HTR-8/SVneo (cell line): ENCODE results near the gene ALS2CL.
"Not testable (repeated sequence)": the region's sequence is repeated elsewhere in the genome, so short reads cannot be mapped to it uniquely, and the experiment has no call there.

Experiments
- DNase-seq: peaks from one replicate; pipeline ENCODE4 v3.0.0; 2011; ENCODE audit warnings: low spot score, mixed read lengths; ENCODE audit not compliant: insufficient read length
- FAIRE-seq: peaks from 2 replicates; lab custom pipeline; 2011; peaks lifted over from hg19 to GRCh38; lab: Jason Lieb, UNC

The ALS2CL gene, protein sequence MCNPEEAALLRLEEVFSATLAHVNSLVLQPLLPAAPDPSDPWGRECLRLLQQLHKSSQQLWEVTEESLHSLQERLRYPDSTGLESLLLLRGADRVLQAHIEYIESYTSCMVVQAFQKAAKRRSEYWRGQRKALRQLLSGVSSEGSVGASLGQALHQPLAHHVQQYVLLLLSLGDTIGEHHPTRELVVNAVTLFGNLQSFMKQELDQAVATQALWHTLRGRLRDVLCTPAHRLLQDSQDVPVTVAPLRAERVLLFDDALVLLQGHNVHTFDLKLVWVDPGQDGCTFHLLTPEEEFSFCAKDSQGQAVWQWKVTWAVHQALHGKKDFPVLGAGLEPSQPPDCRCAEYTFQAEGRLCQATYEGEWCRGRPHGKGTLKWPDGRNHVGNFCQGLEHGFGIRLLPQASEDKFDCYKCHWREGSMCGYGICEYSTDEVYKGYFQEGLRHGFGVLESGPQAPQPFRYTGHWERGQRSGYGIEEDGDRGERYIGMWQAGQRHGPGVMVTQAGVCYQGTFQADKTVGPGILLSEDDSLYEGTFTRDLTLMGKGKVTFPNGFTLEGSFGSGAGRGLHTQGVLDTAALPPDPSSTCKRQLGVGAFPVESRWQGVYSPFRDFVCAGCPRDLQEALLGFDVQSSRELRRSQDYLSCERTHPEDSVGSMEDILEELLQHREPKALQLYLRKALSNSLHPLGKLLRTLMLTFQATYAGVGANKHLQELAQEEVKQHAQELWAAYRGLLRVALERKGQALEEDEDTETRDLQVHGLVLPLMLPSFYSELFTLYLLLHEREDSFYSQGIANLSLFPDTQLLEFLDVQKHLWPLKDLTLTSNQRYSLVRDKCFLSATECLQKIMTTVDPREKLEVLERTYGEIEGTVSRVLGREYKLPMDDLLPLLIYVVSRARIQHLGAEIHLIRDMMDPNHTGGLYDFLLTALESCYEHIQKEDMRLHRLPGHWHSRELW

DNA sequence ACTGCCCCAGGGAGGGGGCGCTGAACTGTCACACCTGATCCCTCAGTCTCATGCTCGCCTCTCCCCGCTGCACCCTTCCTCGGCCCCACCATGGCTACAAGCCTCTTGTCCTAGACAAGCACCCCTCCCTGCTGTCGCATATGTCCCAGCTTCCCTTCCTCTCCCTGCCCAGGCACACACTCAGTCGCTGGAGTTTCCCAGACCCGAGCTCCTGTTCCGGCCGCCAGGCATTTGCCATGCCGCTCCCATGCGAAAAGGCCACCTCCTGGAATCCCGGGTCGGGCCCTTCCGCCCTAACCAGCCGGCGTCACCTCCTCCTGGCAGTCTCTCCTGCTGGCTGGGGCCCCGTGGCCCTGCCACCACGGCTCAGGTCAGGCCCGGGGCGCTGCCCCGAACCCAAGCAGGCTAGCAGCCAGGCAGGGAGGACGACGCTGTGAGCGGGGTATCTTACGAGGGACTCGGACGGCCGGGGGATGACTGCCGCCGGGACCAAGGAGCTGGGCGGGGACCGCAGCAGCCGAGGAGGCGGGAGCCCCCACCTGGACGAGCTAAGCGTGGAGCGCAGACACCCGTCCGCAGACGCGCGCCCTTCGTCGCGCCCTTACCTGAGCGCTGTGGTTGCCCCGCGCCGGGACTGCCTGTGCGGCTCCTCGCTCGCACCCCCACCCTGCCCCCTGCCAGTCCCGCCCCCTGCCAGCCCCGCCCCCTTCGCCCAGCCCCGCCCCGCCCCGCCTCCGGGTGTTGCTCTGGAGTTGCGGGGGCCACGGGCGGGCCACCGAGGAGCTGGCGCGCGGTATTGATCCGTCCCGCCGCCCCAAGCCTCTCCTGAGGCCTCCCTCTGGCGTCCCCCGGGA, at the start of gene ALS2CL:
TSS of gene ALS2CL (minus strand) at position 642 of the 854 bp plus-strand sequence. CDS start 4,239 bp downstream, outside the sequence.
- FAIRE-seq (peak; percentile 44), DNase-seq (peak; percentile 53)

DNA sequence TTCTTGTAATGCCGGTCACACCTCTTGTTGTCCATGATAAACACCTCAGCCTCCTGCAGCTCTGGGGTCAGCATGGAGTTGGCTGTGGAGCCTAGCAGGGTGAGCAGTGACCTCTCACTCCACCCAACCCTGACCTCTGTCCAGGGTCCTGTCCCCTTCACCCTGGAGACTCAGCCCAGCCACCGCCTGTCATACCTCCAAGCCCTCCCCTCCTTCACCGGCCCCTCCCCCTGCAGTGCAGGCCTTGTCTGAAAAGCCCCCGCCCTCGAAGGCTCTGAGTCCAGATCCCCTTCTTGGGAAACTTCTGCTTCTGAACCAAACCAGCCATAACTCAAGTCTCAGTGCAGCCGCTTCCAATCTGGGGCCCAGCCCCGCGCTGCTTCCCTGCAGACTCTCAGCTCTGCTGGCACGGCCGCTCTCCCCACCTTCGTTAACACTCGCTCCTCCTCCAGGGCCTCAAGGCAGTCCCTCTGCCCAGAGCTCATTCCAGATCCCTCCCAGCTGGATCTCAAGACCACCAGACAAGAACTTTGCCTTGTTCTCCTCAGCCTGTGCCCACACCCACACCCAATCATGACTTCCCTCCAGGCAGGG, 49.6 kb upstream of the ALS2CL start:
- FAIRE-seq (no peak), DNase-seq (no peak)

DNA sequence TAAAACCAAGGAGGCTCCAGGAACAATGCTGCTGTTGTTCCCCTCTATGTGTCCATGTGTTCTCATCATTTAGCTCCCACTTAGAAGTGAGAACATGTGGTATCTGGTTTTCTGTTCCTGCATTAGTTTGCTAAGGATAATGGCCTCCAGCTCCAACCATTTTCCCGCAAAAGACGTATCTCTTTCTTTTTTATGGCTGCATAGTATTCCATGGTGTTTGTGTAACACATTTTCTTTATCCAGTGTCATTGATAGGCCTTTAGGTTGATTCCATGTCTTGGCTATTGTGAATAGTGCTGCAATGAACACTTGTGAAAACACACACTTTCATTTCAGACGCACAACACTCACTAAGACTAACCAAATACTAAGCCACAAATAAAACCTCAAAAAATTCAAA, 46.1 kb upstream of the ALS2CL start:
- FAIRE-seq = not testable (repeated sequence)

DNA sequence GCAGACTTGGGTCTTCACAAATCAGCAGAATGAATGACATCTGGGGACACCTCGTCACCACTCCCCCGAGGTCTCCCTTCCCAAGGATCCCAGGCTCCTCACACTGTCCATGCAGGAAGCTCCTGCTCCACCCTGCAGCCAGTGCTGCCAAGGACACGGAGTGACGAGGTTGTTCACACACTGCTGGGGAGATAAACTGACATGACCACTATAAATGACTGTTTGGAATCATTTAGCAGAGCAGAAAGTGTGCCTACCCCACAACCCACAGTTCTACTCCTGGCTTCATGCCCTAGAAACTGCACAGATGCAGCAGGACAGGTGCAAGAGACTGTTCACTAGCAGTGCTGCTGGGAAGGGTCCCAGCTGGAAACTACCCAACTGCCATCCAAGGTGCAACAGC, 43.9 kb upstream of the ALS2CL start:
- DNase-seq = no peak
- FAIRE-seq = no peak

More for the DNA sequence above, 46.1 kb upstream of the ALS2CL start:
- not testable (repeated sequence) for DNase-seq

DNA sequence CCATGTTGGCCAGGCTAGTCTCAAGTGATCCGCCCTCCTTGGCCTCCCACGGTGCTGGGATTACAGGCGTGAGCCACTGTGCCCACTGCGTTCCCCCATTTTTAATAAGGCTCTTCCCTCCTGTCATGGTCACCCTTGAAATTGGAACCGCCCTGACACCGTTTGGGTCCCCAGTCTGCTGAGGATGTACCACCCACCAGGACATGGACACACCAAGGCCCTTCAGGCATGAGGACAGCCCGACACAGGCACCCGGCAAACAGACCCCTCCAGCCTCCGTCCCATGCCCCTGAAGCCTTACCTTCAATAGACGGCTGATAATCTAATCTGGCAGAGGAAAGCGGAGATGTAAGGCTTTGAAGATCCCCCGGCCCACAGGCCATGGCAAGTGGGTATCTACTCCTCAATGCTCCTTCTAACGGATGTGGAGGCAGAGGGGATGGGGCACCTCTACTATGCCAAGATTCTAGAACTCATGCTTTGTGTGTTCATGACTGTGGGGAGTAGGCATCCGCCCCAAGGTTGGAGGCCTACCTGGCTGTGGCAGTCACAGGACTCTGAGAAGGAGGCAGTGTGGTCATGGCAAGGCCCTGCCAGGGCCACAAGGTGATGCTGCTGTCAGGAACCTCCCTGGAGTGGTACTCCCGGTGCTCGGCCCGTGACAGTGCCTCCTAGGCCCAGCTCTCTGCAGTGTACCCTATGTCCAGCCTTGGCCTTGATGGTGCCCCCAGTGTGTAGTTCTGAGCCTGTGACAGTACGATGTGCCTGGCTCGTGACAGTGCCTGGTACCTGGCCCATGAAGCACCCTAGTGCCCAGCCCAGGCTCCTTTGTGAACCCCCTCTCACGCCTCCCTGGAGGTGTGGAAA, 42.8 kb upstream of the ALS2CL start:
- FAIRE-seq = no peak
- DNase-seq = no peak

DNA sequence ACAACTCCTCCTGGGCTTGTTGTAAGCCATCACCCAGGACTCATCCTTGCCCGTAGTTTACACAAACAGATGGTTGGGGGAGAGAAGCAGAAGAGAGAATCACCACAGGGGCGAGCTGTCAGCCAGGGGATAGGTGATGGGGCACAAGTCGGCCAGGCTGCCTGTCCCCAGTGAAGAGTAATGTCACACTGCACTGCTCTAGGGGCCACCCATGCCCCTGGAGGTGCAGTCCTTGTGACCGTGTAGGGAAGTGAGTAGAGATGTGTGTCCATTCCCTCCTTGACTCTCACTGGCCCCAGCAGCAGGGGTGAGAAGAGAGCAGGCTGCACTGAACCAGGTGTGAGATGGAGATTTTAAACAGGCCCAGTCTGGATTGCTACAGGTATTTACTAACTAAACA, 41.3 kb upstream of the ALS2CL start:
- no peak for DNase-seq
- FAIRE-seq = no peak

DNA sequence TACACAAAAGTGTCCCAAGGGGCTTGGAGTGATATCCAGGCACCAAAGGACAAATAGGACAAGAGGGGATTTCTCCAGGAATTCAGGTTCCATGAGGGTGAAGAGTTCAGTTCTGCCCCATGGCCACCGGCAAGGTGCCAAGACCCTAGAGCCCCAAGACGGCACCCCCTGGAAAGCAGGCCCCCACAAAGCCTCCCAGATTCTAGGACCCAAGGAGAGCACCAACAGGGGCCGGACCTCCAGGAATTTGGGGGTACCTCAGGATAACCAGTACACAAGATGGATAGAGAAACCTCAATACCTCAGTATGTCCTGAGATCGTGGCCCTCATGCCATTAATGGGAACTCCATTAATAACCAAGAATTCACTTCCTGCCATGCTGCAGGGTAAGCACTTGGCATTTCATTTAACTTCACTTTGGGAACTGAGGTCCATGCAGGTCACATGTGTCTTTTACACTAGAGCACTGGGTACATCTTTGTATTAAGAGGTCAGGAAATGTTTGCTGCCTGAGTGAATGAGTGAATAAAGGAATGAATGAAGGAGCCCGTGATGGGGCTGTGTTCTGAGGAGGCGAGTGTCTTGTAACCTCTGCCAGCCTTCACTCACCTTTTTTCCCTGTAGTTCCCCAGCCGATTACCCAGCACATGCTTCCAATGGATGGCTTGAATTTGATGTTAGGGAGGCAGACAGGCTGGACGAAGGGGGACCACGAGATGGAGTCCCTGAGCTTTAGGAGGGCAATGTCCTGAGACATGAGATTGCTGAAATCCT, 39.7 kb upstream of the ALS2CL start:
- DNase-seq (peak; percentile 32), FAIRE-seq (no peak)

DNA sequence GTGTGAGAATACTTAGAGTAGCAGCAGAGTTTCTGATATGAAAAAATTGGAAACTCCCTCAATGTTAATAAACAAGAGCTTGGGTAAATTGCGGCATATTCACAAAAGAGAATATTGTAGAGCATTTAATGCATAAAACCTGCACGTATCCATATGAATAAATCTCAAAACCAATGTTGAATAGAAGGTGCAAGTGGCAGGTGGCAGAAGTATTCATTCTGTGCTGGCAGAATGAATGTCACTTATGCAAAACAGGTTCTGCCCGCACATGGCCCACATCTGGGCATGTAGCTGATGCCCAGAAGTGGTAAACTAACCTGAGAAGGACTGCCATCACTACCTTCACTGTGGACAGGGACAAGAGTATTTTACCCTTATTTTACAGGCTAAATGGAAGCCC, 38.3 kb upstream of the ALS2CL start:
- DNase-seq (no peak), FAIRE-seq (no peak)

DNA sequence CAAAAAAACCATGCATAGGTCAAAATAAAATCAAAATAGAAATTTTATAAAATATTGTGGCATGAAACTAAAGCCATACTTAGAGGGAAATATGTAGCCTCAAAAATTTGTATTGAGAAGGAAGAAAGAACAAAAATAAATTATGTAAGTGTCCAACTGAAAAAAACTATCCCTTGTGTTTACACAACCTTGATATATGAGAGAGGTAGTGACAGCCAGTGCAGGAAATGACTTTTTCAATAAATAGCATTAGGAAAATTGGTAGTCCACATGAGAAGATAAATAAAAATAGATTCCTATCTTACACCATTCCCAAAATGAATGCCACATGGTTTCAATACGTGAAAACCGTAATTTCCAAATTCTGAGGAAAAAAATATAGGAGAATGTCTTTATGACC, 37.3 kb upstream of the ALS2CL start:
- DNase-seq = no peak
- FAIRE-seq = no peak

DNA sequence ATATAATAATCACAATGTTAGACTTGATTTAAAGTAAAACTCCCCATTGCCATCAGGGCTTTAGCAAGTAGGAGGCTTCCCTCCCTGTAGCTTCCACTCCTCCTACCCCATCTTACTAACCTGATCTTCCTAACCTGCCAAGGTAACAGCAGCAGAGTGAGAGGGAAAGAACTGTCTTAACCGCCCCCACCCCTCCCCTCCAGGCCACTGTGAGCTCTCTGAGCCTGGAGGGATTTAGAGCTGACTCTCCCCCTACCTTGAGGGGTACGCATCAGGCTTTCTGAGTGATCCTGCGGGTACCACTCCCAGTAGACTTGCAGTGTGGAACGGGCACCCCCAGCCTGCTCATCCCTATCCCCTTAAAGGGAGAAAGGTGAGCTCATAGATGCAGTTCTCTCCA, 35.6 kb upstream of the ALS2CL start:
- no peak for DNase-seq
- no peak for FAIRE-seq

DNA sequence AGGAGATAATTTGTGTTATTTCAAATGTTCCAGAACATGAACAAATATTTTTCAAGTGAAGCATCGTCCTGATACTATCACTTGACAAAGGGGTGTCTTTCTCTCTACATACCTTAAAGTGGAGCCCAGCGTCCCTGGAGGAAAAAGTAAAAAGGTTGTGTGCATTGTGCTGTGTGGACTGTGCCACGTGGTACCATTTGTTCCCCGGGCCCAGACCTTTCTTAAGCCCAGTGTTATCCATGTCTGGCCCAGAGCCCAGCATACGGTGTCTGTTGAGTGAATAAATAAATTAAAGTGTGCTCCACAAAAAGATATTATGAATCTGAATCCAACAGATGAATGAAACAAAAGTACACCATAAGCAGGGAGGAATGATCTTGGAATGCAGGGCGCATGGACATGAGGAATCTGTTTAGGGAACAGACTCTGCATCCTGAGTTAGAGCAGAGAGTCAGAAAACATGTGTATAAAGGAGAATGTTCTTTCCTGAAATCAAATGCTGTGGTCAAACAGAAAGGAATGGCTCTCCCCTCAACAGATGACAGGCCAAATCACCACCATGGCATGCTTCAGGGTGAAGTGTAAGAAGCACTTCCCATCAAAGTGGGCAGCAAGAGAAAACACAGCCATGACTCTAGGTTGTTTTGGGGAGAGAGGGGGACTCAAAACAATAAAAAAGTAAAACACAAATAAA, 32.3 kb upstream of the ALS2CL start:
- no peak for DNase-seq
- no peak for FAIRE-seq

DNA sequence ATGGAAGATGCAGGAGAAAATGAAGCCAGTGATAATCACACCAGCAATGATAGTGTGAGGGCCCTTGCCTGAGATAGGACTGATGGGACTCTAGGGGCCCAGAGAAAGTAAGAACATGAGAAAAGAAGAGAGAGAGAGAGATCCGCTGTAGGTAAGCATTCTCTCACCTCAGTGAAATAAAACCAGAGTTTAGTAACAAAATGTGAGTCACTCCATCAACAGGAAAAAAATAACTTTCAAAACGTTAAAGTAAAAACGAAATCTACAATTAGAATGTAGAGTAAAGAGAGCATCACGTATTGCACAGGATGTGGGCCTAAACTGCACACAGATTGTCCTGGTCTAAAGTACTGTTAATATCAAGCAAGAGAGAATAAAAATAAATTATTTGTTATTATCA, 30.9 kb upstream of the ALS2CL start:
- DNase-seq (no peak), FAIRE-seq (no peak)

DNA sequence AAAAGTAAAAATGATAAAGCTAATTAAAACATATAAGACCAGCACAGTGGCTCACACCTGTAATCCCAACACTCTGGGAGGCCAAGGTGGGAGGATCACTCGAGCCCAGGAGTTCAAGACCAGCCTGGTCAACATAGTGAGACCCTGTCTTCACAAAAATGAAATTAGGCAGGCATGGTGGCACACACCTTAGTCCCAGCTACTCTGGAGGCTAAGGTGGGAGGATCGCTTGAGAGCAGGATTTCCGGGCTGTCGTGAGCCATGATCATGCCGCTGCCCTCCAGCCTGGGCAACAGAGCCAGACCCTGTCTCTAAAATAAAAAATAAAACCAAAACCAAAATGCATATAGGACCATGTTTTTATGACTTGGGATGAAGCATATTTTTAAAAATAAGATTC, 29.0 kb upstream of the ALS2CL start:
- DNase-seq (no peak), FAIRE-seq (no peak)

DNA sequence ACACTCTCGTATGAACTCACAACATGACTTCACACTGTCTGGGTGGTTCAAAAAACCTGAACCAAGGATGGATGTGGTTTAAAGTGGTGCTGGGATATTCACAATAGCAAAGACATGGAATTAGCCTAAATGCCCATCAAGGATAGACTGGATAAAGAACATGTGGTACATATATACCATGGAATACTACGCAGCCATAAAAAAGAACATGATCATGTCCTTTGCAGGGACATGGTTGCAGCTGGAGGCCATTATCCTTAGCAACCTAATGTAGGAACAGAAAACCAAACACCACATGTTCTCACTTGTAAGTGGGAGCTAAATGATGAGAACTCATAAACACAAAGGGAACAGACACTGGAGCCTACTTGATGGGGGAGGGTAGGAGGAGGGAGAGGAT, 27.5 kb upstream of the ALS2CL start:
- DNase-seq (no peak), FAIRE-seq (peak; percentile 74)

DNA sequence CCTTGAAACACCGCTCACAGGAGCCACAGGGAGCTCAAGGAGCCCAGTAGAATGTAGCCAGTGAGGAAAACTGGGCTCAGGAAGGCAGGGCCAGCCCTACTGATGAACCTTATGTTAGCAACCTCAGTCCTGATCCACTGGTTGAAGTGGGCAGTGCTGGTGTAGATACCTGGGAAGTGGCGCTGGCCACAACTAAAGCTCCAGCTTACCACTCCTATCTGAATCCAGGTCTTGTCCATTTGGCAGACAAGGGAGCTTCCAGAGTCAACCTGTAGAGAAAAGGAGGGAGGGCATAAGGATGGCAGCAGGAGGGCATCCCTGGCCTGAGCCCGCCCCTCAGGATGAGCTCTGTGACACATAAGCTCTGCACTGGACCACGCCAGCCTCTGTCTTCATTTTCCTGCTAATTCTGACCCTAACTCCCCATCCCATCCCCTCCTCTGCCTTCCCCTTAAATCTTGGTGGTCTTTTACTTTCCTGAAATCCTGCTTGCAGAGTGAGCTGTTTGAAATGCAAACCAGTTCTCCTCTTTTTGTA, 26.3 kb upstream of the ALS2CL start:
- DNase-seq = no peak
- no peak for FAIRE-seq

DNA sequence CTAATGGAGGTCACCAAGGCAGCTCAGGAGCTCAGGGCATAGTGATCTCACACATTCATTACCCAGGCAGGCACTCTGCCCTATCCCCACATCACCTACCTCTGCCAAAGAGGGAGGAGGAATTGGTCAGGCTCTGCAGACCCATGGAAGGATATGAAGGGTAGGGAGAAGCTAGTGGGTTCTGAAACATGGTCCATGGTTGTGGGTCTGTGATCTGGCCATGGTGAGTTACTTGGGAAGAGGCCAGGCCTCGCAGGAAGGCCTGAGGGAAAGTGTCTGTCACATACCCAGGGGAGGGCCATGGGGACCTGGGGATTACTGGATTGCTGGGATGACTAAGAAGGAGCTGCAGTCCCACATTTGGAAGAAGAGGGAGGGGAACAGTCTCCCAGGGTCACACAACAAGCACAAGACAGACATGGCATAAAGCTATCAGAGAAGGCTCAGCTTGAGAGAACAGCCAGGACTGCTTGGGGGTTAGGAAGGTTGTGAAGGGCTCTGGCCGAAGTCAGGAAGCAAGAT, 25.6 kb upstream of the ALS2CL start:
- DNase-seq = no peak
- no peak for FAIRE-seq
